GM21619 (cell line): ENCODE measurements around the gene NARF.
"Not testable (repeated sequence)": the region's sequence is repeated elsewhere in the genome, so short reads cannot be mapped to it uniquely, and the experiment has no call there.

ENCODE experiments used
- ATAC-seq: cut with Tn5 transposase; IDR thresholded peaks from one replicate; pipeline ENCODE4 v1.9.1; 2021; ENCODE audit not compliant: unreplicated experiment

The NARF gene

DNA sequence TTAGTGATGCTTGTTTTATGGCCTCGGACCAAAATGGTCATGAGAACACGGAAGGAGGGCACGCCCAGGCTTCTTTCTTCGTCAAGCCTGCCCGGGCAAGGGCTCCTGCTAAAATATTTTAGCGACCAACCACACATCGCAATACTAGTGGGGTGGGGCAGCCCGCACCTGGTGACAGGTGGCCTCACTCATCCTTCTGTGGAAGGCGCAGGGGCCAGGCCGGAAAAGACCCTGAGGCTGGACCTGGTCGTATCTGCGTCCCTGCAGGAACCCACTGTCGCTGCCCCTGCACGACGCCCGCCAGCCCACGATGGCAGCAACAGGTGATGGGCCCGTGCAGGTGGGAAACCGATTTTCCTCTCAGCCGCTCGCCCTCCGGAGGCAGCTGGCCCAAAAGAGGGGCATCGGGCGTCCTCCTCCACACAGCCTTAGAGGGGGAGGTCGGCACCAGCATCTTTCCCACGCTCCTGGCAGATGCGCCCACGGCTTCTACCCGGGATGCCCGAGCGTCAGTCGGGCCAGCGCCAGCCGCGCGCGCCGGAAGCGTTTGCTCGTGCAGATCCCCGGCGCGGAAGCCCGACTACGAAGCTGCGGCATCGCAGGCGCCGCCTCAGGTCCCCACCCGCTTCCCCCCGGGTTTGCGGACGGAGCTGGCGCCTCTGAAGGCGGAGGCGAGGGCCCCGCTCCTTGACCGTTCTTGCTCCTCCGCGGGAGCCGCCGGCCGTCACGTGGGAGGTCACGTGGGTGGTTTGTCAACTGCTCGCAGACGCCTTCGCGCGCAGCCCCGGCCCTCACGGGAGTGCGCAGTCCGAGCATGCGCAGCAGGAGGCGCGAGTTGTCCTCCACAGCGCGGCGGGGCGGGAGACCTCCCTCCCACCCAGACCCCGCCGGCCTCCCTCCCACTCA is 38.2 kb downstream of the NARF start:
- ATAC-seq: peak; percentile 56

GRCh38 chr17:82497483-82498405 is 39.2 kb downstream of the NARF start:
- ATAC-seq: no peak

GRCh38 chr17:82502207-82502606 is 43.7 kb downstream of the NARF start:
- ATAC-seq: no peak

- no peak for ATAC-seq
Measured at GRCh38 chr17:82503094-82503727, 44.7 kb downstream of the NARF start.

DNA sequence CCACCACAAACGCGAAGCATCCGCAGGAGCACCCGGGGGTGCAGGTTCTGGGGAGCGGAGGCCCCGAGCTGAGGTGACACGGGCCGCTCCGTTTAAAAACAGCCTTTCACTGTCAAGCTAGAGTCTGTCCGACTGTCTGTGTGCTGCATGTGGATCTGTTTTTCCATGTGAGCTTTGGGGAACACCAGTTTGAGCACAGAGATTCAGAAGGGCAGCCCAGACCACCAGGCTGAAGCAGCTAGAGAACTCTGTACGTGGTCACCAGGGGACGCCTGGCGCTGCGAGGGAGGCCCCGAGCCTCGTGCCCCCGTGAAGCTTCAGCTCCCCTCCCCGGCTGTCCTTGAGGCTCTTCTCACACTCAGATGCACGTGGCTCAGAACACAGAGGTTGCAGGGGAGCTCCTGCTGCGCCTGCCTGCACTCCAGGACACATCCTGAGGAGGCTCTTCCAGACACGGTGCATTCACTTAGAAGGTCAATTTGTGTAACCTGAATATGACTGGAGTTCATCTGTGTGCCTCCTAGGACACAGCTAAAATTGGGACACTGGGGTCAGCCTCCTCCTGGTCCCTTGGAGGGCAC is 45.3 kb downstream of the NARF start:
- no peak for ATAC-seq

DNA sequence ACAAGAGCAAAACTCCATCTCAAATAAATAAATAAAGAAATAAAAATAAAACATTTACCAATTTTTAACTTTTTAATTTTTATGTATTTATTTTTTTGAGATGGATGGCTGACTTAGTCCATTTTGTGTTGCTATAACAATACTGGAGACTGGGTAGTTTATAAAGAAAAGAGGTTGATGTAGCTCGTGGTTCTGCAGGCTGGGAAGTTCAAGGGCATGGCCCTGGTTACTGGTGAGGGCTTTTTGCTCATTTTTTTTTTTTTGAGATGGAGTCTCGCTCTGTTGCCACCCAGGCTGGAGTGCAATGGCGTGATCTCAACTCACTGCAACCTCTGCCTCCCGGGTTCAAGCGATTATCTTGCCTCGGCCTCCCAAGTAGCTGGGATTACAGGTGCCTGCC is 46.8 kb downstream of the NARF start:
- no peak for ATAC-seq

DNA sequence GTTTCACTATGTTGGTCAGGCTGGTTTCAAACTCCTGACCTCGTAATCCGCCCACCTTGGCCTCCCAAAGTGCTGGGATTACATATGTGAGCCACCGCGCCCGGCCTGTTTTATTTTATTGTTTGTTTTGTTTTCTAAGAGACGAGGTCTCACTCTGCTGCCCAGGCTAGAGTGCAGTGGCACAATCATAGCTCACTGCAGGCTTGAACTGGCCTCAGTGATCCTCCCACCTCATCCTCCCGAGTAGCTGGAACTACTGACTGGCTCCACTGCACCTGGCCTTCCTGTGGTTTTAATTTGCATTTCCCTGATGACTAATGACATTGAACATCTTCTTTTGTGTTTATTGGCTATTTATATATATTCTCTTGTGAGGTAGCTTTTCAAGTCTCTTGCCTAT is 47.9 kb downstream of the NARF start:
- ATAC-seq: peak; percentile 85

- ATAC-seq: no peak
Measured at GRCh38 chr17:82507631-82508175, 49.2 kb downstream of the NARF start.

DNA sequence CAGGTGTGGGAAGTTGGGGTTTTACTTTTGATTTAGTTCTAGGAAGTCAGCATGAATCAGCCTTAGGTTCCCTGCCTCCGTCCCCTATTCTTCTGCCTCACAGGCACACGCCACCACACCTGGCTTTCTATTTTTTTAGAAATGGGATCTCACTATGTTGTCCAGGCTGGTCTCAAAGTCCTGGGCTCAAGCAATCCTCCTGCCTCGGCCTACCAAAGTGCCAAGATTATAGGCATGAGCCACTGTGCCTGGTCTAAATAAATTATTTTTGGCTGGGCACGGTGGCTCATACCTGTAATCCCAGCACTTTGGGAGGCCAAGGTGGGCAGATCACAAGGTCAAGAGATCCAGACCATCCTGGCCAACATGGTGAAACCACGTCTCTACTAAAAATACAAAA is 53.1 kb downstream of the NARF start:
- not testable (repeated sequence) for ATAC-seq

DNA sequence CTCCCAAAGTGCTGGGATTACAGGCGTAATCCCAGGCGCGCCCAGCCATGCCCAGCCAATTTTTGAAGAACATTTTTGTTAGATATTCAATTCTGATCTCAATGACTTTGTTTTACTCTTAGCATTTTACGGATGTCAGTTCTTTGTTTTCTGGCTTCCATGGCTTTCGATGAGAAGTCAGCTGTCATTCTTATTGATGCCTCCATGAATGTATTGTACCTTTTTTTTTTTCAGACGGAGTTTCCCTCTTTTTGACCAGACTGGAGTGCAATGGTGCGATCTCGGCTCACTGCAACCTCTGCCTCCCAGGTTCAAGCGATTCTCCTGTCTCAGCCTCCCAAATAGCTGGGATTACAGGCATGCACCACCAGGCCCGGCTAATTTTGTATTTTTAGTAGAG is 55.3 kb downstream of the NARF start:
- not testable (repeated sequence) for ATAC-seq

- ATAC-seq: no peak
Measured at GRCh38 chr17:82517230-82517865, 58.8 kb downstream of the NARF start.

- ATAC-seq: peak; percentile 90
Measured at GRCh38 chr17:82518826-82519810, 60.6 kb downstream of the NARF start, which contains the start of gene FOXK2. Gene FOXK2 (plus strand): TSS chr17:82519732. CDS start chr17:82519889, 157 bp downstream.

DNA sequence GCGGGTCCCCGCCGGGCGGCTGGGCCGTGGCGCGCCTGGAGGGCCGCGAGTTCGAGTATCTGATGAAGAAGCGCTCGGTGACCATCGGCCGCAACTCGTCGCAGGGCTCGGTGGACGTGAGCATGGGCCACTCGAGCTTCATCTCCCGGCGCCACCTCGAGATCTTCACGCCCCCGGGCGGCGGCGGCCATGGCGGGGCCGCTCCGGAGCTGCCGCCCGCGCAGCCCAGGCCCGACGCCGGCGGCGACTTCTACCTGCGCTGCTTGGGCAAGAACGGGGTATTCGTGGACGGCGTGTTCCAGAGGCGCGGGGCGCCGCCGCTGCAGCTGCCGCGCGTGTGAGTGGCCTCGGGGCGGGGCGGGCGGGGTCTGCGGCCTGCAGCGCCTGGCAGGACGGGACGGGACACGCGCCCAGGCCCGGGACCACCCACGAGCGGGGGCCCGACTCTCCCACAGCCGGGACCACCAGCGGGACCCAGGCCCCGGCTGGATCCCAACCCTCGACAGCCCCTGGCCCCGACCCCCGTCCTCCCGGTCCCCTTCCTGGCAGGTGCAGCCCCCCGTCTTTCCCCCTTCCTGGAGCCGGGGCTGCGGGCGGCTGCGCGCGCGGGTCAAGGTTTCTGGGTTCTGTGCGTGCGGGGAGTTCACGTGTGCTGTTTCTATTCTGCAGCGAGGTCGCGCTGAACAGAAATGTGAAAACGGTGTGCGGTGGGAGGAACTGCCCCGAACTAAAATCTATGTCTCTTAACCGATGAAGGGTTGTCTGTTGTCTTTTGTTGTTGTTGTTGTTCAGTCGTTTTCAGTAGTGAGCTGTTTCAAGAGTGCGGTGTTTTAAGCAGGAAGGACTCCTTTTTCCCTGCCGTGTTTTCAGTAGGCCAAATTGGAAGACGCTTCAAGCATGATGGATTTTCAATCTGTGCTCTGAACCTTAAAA is 61.7 kb downstream of the NARF start:
- no peak for ATAC-seq

- ATAC-seq: no peak
Measured at GRCh38 chr17:82524540-82524939, 66.0 kb downstream of the NARF start.

- no peak for ATAC-seq
Measured at GRCh38 chr17:82525712-82526111, 67.2 kb downstream of the NARF start.

GRCh38 chr17:82527898-82528297 is 69.4 kb downstream of the NARF start:
- no peak for ATAC-seq

- ATAC-seq: no peak
Measured at GRCh38 chr17:82528484-82529265, 70.1 kb downstream of the NARF start.
